ENCODE results near the gene BCL6B.

The BCL6B gene

DNA sequence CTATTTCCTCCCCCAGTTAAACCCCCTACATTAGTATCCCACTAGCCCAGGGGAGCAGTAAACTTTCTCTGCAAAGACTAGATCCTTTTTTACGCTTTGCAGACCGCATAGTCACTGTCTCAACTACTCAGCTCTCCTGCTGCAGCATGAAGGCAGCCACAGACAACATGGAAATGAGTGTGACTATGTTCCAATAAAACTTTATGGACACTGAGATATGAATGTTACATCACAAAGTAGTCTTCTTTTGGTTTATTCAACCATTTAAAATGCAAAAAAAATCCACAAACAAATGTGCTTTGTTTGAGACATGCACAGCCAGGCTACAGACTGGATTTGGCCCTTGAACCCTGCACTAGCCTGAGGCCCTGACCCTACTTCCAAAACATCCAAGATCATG, 12.3 kb upstream of the BCL6B start:
- no peak for DNase-seq (ENCODE audit: low read depth in 3 of 3)

GRCh38 chr17:7011415-7011814, 11.4 kb upstream of the BCL6B start:
- no peak for DNase-seq (ENCODE audit: low read depth in 3 of 3)

DNA sequence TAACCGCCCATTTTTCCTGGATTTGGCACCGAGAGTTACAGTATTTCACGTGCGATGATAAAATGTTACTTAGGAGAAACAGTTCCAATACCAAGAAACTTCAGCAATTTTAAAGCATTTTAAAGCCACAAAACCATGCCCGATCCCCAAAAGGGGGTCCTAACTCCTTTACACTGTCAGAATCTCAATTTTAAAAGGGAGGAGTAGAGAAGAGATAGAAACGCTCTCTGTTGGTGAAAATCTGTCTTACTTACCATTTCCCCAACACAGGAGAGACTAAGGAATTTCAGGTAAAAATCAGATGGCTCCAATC, 11.0 kb upstream of the BCL6B start:
- no peak for DNase-seq (ENCODE audit: low read depth in 3 of 3)

GRCh38 chr17:7014261-7014994, 8.4 kb upstream of the BCL6B start:
- DNase-seq (ENCODE audit: low read depth in 3 of 3), result peak; percentile 93 to 97 (median 94)

DNA sequence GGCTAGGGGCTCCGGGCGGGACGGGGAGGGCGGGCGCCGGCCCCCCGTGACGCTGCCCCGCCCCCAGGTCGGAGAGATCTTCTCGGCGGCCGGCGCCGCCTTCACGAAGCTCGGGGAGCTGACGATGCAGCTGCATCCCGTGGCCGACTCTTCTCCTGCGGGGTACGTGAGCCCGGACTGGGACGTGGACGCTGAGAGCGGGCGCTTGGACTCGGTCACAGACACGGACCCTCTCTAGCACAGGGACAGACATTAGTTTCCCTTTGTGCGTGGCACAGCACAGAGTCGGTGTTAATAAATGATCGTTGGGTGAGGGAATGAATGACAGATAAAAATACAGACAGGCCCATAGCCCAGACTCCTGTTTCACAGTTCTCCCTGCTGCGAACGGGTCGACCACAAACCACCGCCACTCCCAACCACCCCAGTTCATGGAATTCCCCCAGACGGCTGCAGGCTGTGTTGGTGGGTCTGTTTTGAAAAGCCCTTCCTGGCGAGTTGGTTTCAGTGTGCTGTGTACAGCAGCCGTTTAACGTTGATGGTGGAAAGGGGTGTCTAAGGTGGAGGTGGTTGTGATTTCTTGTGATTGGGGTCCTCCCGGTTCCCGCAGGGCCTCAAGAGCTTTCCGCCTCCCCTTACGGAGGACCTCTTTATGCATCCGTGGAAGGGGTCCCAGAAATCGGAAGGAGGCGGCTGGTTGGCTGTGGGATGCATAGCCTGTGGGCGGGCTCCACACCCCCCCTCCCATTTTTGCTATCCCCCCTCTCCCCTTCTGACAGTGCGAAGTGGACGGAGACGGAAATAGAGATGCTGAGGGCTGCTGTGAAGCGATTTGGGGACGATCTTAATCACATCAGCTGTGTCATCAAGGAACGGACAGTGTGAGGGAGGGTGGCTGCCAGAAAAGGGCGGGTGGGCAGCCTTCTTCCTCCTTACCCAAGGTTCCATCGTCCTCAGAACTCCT, 7.6 kb upstream of the BCL6B start:
- peak; percentile 54 to 60 (median 56) for DNase-seq (ENCODE audit: low read depth in 3 of 3)

DNA sequence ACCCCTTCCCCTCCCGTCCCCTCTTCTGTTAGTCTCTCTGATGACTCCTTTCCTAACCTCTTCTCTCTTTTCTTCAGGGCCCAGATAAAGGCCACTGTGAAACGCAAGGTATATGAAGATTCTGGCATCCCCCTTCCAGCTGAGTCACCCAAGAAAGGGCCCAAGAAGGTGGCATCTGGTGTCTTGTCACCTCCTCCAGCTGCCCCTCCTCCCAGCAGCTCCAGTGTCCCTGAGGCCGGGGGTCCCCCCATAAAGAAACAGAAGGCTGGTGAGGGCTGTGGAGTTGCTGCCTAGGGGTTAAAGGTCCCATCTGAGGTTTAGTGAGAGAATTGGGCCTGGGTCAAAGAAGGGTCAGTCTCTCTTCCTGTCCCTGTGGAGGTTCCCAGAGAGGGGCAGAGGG, 6.4 kb upstream of the BCL6B start:
- DNase-seq (ENCODE audit: low read depth in 3 of 3), result no peak

GRCh38 chr17:7016886-7017826, 5.7 kb upstream of the BCL6B start:
- DNase-seq (ENCODE audit: low read depth in 3 of 3), result no peak

DNA sequence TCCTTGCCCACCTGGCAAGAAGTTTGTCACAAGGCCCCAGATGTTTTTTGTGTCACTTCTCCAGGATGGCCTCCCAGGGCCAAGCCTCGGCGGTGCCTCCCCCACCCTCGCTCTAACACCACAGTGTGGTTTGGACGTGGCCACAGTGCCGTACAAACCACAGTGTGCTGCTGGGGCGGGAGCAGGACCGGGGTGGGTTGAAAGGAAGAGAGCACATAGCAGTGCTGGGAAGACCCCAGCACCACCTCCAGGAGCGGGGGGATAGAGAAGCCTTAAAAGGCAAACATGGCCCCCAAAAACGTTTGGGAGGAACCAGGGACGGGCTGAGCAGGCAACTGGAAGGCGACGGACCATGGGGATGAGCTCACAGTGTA, 5.0 kb upstream of the BCL6B start:
- DNase-seq (ENCODE audit: low read depth in 3 of 3), result no peak

- no peak for DNase-seq (ENCODE audit: low read depth in 3 of 3)
Observed at GRCh38 chr17:7018331-7018964, 4.4 kb upstream of the BCL6B start.

DNA sequence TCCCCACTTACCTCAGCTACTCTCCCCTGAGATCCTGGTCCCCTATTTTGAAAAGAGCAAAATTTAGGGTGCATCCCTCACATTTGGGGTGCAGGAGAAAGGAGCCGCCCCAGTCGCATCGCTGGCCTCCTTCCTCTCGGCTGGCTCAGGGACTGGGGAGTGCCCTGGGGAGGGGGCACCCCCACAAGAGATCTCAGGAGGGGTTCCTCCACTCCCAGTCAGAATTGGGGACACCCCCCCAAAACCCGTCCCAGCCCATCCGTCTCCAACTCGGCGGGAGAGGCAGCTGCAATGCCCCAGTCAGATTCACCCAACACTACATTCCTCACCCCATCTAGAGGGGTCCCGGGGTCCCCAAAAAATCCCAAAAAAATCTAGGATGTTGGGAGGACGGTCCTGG, 3.5 kb upstream of the BCL6B start:
- no peak for DNase-seq (ENCODE audit: low read depth in 3 of 3)

GRCh38 chr17:7019839-7020519, 2.9 kb upstream of the BCL6B start:
- DNase-seq (ENCODE audit: low read depth in 3 of 3), result no peak

- DNase-seq (ENCODE audit: low read depth in 3 of 3), result no peak
Observed at GRCh38 chr17:7020894-7021664, 1.8 kb upstream of the BCL6B start.

- DNase-seq (ENCODE audit: low read depth in 3 of 3), result peak in 2 of 3 donors; percentile 62 to 76
Observed at GRCh38 chr17:7021993-7022778, 664 bp upstream of the BCL6B start.

DNA sequence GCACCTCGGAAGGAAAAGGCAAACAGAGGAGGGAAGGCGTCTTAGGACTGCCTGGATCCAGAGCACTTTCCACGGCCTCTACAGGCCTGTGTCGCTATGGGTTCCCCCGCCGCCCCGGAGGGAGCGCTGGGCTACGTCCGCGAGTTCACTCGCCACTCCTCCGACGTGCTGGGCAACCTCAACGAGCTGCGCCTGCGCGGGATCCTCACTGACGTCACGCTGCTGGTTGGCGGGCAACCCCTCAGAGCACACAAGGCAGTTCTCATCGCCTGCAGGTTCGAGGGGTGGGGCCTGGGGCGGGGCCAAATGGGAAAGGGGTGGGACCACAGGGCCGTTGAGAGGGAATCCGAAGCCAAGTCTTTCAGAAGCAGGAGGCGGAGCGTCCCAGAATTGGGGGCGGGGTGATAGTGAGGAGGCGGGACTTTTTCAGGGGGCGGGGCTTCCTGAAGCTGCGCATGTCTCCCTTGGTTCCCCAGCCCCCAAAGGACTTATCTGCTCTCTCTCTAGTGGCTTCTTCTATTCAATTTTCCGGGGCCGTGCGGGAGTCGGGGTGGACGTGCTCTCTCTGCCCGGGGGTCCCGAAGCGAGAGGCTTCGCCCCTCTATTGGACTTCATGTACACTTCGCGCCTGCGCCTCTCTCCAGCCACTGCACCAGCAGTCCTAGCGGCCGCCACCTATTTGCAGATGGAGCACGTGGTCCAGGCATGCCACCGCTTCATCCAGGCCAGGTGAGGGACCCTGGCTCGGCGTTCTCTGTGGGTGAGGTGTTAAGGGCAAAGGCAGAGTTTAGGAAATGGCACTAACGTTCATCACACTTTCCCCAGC, 939 bp downstream of the BCL6B start:
- peak; percentile 91 to 95 (median 93) for DNase-seq (ENCODE audit: low read depth in 3 of 3)

- DNase-seq (ENCODE audit: low read depth in 3 of 3), result no peak
Observed at GRCh38 chr17:7024402-7024785, 1.5 kb downstream of the BCL6B start.

DNA sequence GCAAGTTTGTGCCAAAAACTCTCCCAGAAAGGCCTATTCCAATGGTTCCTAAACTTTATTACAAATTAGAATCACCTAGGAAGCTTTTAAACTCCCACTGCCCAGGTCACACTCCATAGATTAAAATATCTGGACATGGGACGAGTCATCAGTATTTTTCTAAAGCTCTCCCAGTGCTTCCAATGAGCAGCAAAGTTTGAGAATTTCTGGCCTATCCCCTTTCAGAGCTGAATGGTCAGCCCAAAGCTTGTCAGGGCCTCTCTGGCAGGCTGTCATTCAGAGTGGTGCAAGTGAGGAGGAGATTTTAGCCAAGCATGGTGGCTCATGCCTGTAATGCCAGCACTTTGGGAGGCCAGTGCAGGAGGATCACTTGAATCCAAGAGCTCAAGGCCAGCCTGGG, 2.4 kb downstream of the BCL6B start:
- no peak for DNase-seq (ENCODE audit: low read depth in 3 of 3)

DNA sequence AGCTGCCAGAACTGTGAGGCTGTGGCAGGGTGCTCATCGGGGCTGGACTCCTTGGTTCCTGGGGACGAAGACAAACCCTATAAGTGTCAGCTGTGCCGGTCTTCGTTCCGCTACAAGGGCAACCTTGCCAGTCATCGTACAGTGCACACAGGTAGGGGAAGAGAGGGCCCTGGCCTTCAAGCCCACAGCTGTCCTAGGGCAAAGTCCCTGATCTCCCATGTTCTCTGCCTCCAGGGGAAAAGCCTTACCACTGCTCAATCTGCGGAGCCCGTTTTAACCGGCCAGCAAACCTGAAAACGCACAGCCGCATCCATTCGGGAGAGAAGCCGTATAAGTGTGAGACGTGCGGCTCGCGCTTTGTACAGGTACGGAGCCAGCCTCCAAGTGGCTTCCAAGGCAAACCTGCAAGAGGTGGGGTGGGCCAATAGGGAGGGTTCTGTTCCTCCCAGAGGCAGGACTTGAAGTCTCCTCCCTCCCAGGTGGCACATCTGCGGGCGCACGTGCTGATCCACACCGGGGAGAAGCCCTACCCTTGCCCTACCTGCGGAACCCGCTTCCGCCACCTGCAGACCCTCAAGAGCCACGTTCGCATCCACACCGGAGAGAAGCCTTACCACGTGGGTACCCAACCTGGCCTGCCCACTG, 3.7 kb downstream of the BCL6B start:
- DNase-seq (ENCODE audit: low read depth in 3 of 3), result no peak

- no peak for DNase-seq (ENCODE audit: low read depth in 3 of 3)
Observed at GRCh38 chr17:7027335-7027734, 4.5 kb downstream of the BCL6B start.
